ENCODE measurements around the gene HOXB1.
"Not testable (repeated sequence)": the region's sequence is repeated elsewhere in the genome, so short reads cannot be mapped to it uniquely, and the experiment has no call there.

The HOXB1 gene

DNA sequence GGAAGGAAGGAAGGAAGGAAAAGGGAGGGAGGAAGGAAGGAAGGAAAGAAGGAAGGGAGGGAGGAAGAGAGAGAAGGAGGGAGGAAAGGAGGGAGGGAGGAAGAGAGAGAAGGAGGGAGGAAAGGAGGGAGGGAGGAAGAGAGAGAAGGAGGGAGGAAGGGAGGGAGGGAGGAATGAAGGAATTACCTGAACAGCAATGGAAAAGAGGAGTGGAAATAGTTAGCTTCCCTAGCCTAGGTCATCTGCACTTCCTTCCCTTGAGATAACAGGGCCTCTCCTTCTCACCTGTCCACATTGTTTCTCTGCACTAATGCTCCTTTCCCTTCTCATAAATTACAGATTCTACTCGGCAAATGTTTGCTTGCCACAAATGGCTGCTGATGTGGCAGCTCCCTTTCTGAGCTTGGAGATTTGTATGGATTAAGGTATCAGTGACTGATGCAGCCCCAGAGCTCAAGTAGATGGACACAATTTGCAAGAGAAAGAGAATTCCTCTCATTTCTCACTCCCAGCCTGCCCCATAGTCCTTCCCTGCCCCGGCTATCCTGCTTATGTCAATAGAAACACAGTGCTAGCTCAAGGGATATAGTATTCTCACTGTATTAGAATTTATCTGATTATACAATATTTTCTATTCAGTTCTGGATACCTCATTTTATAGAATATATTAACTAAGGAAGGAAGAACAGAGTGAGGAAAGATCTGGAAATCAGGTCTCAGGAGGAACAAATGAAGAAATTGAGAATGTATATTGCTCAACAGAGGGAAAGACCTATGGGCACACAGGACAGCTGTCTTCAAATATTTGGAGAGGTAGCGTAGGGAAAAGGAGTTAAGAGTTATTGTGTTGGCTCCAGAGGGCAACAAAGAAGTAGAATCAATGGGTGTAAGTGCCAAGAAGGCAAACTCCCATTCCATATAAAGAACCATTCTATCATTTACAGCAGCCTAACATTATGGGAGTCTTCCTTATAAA is 14.6 kb downstream of the HOXB1 start:
- DNase-seq, result no peak

GRCh38 chr17:48514477-48514876 is 16.3 kb downstream of the HOXB1 start:
- DNase-seq, result no peak

DNA sequence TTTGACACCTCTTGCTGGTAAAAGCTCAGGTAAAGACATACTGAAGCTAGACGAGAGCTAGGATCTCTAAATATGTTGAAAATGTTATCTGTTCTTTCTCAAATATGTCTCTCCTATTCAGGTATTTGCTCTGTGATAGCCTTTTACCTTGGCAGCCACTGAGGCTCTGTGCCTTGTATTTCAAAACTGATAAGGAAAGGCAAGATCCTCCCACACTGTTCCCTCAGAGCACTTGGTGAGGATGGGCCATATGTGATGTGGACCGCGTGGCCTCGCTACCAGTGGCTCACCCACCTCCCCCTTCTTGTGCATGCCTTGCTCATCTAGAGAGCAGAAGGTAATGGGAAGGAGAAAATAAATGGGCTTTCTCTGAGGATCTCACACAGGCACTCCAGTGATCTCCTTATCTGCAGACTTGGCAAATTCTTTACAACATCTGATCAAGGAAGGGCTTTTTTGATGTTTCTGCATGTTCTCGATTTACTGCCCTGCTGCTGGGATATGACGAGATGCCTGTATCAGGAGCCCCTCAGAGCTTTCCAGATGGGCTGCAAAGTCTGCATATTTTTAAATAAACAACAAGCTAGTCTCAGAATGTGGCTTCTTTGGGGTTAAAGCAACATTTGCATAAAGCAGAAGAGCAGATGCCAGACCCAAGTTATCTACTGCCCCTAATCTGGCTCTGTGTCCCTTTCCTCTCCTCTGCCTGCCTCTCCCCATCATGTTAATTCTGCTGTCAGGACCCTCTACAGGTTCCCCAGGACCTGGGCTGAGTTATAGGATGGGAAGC is 16.9 kb downstream of the HOXB1 start:
- no peak for DNase-seq

GRCh38 chr17:48513097-48513496 is 17.7 kb downstream of the HOXB1 start:
- peak; percentile 29 for DNase-seq

- peak; percentile 47 for DNase-seq
Measured at GRCh38 chr17:48510761-48511604, 19.8 kb downstream of the HOXB1 start.

GRCh38 chr17:48510381-48510760 is 20.4 kb downstream of the HOXB1 start:
- no peak for DNase-seq

DNA sequence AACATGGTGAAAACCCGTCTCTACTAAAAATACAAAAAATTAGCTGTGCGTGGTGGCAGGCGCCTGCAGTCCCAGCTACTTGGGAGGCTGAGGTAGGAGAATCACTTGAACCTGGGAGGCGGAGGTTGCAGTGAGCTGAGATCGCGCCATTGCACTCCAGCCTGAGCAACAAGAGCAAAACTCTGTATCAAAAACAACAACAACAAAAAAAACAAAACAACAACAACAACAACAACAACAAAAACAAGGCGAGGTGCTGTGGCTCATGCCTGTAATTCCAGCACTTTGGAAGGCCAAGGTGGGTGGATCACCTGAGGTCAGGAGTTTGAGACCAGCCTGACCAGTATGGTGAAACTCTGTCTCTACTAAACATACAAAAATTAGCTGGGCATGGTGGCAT is 21.1 kb downstream of the HOXB1 start:
- not testable (repeated sequence) for DNase-seq

DNA sequence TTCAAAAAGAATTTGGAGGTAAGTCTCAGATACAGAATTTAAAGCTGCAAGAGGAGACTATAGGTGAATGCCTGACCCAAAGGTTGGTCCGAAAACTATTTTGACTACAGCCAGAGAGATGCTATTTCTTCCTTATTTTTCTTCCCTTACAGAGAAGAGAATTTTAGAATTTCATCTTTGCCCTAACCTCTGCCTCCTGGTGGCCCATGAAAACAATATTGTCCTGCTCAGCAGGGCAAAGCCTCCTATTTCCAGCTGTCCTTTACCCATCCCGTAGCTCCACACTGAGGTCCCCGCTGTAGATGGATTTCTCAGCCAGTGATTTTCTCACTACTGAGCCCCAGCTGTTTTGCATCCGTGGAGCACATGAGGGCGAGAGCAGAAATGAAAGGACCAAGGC is 24.6 kb downstream of the HOXB1 start:
- no peak for DNase-seq

GRCh38 chr17:48505788-48506187 is 25.0 kb downstream of the HOXB1 start:
- DNase-seq, result no peak

- no peak for DNase-seq
Measured at GRCh38 chr17:48504953-48505352, 25.9 kb downstream of the HOXB1 start.

GRCh38 chr17:48503747-48504146 is 27.1 kb downstream of the HOXB1 start:
- no peak for DNase-seq

DNA sequence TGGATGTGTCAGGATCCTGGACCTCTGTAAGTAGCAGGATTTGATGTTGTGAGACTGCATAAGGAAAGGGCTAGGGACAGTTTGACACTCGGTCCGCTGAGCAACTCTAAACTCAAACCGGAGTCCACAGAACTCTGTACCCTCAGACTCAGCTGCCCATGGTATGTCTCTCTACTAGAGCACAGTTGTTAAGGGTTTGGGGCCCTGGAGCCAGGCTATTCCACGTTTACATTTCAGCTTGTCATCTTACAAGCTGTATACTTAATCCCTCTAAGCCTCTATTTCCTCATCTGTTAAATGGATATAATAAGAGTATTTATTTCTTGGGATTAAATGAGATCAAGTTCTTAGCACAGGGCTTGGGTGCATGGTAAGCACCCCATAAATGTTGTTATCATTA is 27.9 kb downstream of the HOXB1 start:
- no peak for DNase-seq

GRCh38 chr17:48502312-48502711 is 28.5 kb downstream of the HOXB1 start:
- no peak for DNase-seq

- DNase-seq, result no peak
Measured at GRCh38 chr17:48500435-48501426, 30.1 kb downstream of the HOXB1 start.

GRCh38 chr17:48499735-48500434 is 30.9 kb downstream of the HOXB1 start:
- DNase-seq, result no peak

DNA sequence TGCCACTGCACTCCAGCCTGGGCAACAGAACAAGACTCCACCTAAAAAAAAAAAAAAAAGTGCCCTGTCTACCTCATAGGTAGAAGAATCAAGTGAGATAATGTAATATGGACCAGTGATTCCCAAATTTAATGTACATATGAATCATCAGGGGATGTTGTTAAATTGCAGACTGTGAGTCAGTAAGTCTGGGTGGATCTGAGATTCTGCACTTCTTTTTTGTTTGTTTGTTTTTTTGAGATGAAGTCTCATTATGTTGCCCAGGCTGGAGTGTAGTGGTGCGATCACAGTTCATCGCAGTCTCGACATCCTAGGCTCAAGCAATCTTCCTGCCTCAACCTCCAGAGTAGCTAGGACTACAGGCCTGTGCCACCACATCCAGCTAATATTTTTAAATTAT is 31.6 kb downstream of the HOXB1 start:
- no peak for DNase-seq

DNA sequence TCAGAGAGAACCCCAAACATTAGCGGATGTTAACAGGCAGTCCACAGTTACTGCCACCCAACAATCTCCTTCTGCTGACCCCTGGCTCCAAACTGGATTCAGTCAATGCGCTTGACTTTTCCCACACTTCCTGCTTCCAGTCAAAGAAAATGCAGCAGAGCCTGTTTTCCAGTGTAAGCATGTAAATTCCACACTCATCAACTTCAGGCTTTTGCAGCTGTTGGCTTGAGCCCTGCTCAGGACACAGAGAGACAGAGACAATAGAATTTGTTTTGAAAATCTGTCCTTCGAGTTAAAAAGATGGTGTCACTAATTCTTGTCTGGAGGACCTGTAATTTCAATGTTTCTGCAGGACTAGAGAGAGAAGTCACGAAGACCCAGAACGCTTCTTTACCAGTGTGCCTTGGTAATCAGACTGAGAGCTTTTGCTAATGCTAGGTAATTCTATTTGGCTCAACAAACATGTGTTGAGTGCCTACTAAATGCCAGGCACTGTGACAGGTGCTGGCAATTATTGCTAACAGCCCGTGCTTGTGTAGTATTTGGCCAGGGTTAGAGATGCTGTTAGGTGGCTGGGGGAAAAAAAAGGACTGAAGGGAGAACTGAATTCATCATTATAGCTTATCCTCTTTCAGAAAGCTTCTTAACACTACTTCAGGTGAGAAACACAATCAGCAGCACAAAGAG is 32.5 kb downstream of the HOXB1 start:
- no peak for DNase-seq

DNA sequence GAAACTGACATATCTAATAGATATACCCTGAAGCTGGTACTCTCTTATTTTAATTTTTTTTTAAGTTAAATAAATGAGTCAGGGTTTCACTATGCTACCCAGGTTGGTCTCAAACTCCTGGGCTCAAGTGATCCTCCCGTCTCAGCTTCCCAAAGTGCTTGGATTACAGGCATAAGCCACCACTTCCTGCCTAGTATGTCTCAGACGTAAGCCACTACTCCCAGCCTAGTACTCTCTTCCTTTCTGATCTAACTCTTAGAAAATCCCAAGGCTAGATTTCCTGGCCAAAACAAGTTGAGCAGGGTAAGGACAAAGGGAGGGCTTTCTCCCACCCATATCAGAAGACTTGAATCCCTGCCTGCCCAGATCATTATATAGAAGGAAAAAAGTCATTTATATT is 33.7 kb downstream of the HOXB1 start:
- DNase-seq, result no peak

DNA sequence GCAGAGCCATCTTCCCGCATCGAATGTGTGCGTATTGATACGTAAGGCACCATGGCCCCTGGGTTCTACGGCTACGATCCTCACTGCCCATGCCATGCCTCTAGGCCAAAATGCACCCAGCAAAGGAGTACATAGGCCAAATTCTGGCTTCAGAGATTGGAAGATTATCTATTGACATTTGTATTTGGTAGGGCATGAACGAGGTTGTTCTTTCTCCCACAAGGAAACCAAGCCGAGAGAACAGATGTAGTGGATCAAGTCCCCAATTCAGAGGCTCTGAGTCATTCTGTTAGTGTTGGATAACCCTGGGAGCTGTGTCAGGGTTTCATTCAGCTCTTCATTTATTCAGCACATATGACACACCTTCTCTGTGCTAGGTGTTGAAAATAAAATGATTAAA is 36.5 kb downstream of the HOXB1 start:
- no peak for DNase-seq
